Mucosa of rectum (tissue), 2 donors: ENCODE measurements around the gene SWAP70.
A peak's percentile ranks its signal among the peaks of the same experiment; 100 is the strongest.
"Not testable (repeated sequence)": the region's sequence is repeated elsewhere in the genome, so short reads cannot be mapped to it uniquely, and the experiment has no call there.

ENCODE experiments used
- H3K27ac ChIP-seq, 2 donors: one replicate each; pipeline ENCODE4 v1.7.0; 2013; ENCODE audit warnings: inconsistent platforms in 2 of 2, low read depth in 2 of 2, low read length in 2 of 2
- H3K27me3 ChIP-seq, 2 donors: one replicate each; pipeline ENCODE4 v1.7.0; 2013; ENCODE audit warnings: low read length in 2 of 2; ENCODE audit not compliant: control insufficient read depth in 2 of 2, insufficient read depth in 2 of 2
- H3K36me3 ChIP-seq, 2 donors: one replicate each; pipeline ENCODE4 v1.7.0; 2013; ENCODE audit warnings: low read length in 2 of 2; ENCODE audit not compliant: control insufficient read depth in 2 of 2, insufficient read depth in 2 of 2
- H3K4me1 ChIP-seq, 2 donors: one replicate each; pipeline ENCODE4 v1.7.0; 2013; ENCODE audit warnings: low read length in 2 of 2, mild to moderate bottlenecking in 1 of 2; ENCODE audit not compliant: control insufficient read depth in 2 of 2, insufficient read depth in 2 of 2
- H3K4me3 ChIP-seq, 2 donors: one replicate each; pipeline ENCODE4 v1.7.0; 2013; ENCODE audit warnings: low read length in 2 of 2
- H3K9ac ChIP-seq, 2 donors: one replicate each; pipeline ENCODE4 v1.7.0; 2013; ENCODE audit warnings: low read length in 2 of 2, low read depth in 1 of 2, mild to moderate bottlenecking in 1 of 2
- H3K9me3 ChIP-seq, 2 donors: one replicate each; pipeline ENCODE4 v1.7.0; 2013; ENCODE audit warnings: low read length in 2 of 2; ENCODE audit not compliant: control insufficient read depth in 2 of 2
- donor health status: healthy.
- donor health status: Normal muscosa, but diverticular disease.

The SWAP70 gene

DNA sequence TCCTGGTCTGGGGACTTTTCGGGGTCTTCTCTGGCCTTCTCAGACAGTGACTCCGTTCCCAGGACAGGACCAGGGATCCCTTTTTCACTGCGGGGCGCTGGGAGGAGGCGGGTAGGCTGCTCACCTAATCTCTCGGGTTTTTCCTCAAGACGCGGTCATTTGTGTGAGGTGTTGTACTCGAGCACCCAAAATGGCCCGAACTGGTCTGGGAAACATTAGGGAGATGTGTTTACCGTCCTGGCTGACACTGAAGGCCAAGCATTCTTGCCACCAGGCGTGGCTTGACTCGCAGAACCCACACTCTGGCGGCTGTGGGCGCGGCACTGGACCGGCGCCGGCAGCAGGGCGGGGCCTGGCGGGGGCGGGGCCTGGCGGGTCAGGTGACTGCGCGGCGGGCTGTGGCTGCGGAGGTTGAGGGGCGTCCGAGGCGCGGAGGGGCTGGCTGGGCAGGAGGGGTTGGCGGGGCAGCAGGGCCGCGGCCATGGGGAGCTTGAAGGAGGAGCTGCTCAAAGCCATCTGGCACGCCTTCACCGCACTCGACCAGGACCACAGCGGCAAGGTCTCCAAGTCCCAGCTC is at the start of gene SWAP70:
Gene SWAP70 (plus strand): TSS at position 379 of the 577 bp plus-strand sequence. CDS start 103 bp downstream, at position 482.
- Histone ChIP-seq H3K36me3 (no peaks in the 10 kb centered on the region), H3K4me1 (peaks cover 3 to 11% of the 10 kb centered on the region in 2 donors), H3K4me3 (peak within 1 kb of the TSS; percentile 90 to 93), H3K9me3 (no peaks in the 10 kb centered on the region), H3K9ac (peak within 1 kb of the TSS; percentile 77 to 84), H3K27ac (peak within 1 kb of the TSS; percentile 79 to 86), H3K27me3 (peaks cover 0 to 4% of the 10 kb centered on the region in 2 donors)

DNA sequence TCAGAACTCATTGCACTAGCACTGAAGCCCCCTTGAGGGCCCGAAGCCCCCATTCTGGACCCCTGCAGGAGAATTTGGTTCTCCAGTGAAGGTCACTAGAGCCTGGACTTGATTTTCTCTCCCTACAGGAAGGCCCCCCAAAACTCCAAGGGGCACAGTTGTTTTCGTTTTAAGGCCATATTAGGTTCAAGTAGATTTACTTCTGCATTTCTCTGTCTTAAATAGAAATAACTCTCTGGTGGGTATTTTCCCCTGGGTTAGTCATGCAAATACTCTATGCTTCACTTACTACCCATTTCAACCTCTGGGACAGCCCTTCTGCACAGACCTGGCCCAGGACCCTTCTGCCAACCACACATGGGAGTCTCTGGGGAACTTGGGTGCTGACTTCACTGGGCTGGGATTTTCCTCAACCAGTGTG is 48.8 kb upstream of the SWAP70 start:
- H3K4me1 ChIP-seq = peaks cover 12 to 16% of the 10 kb centered on the region in 2 donors
- H3K27ac ChIP-seq = peak overlapping the region in 1 of 2 donors; percentile 94
- H3K27me3 ChIP-seq = no peaks in the 10 kb centered on the region
- H3K36me3 ChIP-seq = no peaks in the 10 kb centered on the region
- no peaks in the 10 kb centered on the region for H3K9me3 ChIP-seq
- H3K9ac ChIP-seq = no peak overlapping the region
- peak overlapping the region in 1 of 2 donors; percentile 84 for H3K4me3 ChIP-seq

DNA sequence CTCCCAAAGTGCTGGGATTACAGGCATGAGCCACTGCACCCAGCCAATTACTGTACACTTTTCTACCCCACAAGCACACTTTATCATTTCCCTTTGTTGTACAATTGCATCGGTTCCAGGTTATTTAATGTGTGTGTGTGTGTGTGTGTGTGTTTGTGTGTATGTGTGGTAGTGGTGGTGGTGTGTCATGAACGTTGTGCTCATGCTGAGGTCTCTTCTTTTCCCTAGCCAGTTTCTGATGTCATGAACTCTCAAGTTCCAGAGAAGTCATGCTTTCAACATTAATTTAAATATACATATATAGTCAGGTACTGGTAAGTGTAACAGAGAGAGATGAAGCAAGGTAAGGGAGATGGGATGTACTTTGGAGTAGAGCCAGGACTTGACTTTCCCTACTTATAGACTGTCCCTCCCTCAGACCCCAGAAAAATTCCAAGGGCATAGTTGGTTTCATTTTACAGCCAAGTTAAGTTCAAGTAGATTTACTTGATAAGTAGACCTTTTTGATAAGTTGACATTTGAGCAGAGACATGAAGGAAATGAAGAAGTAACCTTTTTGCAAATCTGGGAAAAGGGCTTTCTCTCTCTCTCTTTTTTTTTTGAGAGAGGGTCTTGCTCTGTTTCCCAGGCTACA is 47.7 kb upstream of the SWAP70 start:
- H3K4me1 ChIP-seq = peaks cover 12 to 16% of the 10 kb centered on the region in 2 donors
- no peak overlapping the region for H3K27ac ChIP-seq
- H3K27me3 ChIP-seq = no peaks in the 10 kb centered on the region
- no peaks in the 10 kb centered on the region for H3K9me3 ChIP-seq
- no peaks in the 10 kb centered on the region for H3K36me3 ChIP-seq
- no peak overlapping the region for H3K9ac ChIP-seq
- no peak overlapping the region for H3K4me3 ChIP-seq

DNA sequence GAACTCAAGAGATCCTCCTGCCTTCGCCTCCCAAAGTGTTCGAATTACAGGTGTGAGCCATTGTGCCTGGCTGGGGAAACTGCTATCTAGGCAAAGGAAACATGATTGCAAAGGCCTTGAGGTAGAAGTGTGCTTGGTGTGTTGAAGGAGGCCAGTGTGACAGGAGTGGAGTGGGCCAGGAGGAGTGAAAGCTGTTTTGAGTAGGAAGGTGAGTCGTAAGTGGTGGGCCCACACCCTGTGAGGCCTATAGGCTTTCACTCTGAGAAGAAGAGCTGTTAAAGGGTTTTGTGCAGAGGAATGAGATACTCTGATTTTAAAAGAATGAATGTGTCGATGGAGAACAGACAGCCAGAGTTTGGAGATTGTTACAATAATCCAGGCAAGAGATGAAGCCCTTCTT is 47.0 kb upstream of the SWAP70 start:
- no peak overlapping the region for H3K4me3 ChIP-seq
- H3K9me3 ChIP-seq = no peaks in the 10 kb centered on the region
- no peak overlapping the region for H3K27ac ChIP-seq
- no peak overlapping the region for H3K9ac ChIP-seq
- peaks cover 12 to 16% of the 10 kb centered on the region in 2 donors for H3K4me1 ChIP-seq
- no peaks in the 10 kb centered on the region for H3K36me3 ChIP-seq
- H3K27me3 ChIP-seq = no peaks in the 10 kb centered on the region

DNA sequence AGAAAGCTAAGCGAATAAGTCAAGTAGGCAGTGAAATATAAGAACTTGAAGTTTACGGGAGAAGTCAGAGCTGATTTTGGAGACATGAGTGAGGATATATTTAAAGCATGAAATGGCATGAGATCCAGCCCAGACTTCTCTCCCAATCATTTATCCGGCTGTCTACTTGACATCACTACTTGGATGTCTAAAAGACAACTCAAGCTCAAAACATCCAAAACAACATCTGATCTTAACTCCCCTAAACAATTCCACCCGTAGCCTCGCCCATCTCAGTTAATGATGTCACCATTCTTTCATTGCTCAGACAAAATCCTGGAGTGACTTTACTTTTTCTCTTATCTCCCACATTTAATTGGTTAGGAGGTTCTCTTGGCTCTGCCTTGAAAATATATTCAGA is 45.9 kb upstream of the SWAP70 start:
- Histone ChIP-seq H3K4me1 (peaks cover 8 to 12% of the 10 kb centered on the region in 2 donors), H3K9me3 (no peaks in the 10 kb centered on the region), H3K36me3 (no peaks in the 10 kb centered on the region), H3K9ac (no peak overlapping the region), H3K27me3 (no peaks in the 10 kb centered on the region), H3K4me3 (no peak overlapping the region), H3K27ac (no peak overlapping the region)

DNA sequence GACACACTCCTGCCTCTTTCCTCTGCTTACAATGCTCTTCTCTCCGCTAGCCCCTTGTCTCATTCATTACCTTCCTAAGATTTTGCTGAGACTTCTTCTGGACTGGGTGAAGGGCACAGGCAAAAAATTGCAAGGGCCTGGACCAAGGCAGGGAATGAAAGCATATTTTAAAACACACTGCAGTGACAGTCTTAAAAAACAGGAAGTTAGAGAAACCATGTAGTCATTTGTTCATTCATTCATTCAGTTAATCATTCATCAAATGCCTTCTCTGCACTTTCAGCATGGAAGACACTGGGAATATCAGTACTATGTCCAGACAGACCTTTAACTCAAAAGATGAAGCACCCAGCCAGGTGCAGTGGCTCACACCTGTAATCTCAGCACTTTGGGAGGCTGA is 44.9 kb upstream of the SWAP70 start:
- Histone ChIP-seq H3K4me3 (no peak overlapping the region), H3K27me3 (no peaks in the 10 kb centered on the region), H3K4me1 (peaks cover 6% of the 10 kb centered on the region in 2 donors)

DNA sequence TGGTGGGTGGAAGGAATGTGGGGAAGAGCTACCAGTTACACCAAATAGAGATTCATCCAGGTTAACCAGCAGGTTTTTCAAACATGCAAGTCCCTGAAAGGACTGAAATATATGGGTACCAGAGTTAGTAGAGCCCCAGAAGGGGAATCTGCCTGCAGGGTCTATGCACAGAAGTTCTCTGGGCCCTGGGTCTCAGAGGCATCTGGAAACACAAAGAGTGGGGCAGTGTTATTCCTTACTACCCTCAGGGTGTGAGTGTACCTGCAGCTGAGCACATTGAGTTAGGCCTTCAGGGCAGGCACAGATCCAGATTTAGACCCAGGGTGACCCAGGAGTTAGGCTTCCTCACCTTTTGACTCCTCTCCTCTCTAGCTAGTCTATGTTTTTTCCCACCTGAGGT is 43.9 kb upstream of the SWAP70 start:
- Histone ChIP-seq H3K4me1 (no peaks in the 10 kb centered on the region), H3K9me3 (no peaks in the 10 kb centered on the region), H3K36me3 (no peaks in the 10 kb centered on the region), H3K27me3 (no peaks in the 10 kb centered on the region), H3K27ac (no peak overlapping the region), H3K9ac (no peak overlapping the region), H3K4me3 (no peak overlapping the region)

More for the DNA sequence above, 44.9 kb upstream of the SWAP70 start:
- H3K9ac ChIP-seq = no peak overlapping the region
- no peak overlapping the region for H3K27ac ChIP-seq
- H3K9me3 ChIP-seq = no peaks in the 10 kb centered on the region
- no peaks in the 10 kb centered on the region for H3K36me3 ChIP-seq

DNA sequence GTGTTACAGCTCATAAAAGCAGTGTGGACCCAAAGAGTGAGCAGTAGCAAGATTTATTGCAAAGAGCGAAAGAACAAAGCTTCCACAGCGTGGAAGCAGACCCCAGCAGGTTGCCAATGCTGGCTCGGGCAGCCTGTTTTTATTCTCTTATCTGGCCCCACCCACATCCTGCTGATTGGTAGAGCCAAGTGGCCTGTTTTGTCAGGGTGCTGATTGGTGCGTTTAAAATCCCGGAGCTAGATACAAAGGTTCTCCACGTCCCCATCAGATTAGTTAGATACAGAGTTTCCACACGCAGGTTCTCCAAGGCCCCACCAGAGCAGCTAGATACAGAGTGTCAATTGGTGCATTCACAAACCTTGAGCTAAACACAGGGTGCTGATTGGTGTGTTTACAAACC is 41.5 kb upstream of the SWAP70 start:
- not testable (repeated sequence) for H3K9me3 ChIP-seq, H3K27ac ChIP-seq, H3K36me3 ChIP-seq, H3K4me1 ChIP-seq, H3K27me3 ChIP-seq, H3K9ac ChIP-seq, H3K4me3 ChIP-seq

DNA sequence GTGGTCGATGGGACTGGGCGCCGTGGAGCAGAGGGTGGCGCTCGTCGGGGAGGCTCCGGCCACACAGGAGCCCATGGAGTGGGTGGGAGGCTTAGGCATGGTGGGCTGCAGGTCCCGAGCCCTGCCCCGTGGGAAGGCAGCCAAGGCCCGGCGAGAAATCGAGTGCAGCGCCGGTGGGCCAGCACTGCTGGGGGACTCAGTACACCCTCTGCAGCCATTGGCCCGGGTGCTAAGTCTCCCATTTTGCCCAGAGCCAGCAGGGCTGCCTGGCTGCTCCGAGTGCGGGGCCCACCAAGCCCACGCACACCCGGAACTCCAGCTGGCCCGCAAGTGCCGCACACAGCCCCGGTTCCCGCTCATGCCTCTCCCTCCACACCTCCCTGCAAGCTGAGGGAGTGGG is 40.8 kb upstream of the SWAP70 start:
- not testable (repeated sequence) for H3K27ac ChIP-seq, H3K36me3 ChIP-seq, H3K9ac ChIP-seq, H3K9me3 ChIP-seq, H3K4me1 ChIP-seq, H3K4me3 ChIP-seq, H3K27me3 ChIP-seq

DNA sequence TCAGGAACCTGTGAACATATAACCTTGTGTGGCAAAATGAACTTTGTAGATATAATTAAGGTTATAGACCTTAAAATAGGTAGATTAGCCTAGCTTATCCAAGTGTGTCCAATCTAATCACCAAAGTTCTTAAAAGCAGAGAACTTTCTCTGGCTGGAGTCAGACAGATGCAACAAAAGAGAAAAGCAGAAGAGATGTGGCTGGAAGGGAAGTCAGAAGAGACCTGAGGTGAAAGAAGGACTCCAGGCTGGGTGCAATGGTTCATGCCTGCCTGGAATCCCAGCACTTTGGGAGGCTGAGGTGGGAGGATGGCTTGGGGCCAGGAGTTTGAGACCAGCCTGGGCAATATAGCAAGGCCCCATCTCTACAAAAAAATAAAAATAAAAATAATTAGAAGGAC is 39.4 kb upstream of the SWAP70 start:
- H3K4me1 ChIP-seq = no peaks in the 10 kb centered on the region
- no peaks in the 10 kb centered on the region for H3K27me3 ChIP-seq
- H3K27ac ChIP-seq = no peak overlapping the region
- H3K9me3 ChIP-seq = no peaks in the 10 kb centered on the region
- H3K36me3 ChIP-seq = no peaks in the 10 kb centered on the region
- no peak overlapping the region for H3K9ac ChIP-seq
- H3K4me3 ChIP-seq = no peak overlapping the region
